ENCODE measurements around the gene BNIP1.
"Not testable (repeated sequence)": the region's sequence is repeated elsewhere in the genome, so short reads cannot be mapped to it uniquely, and the experiment has no call there.

Gene BNIP1

GRCh38 chr5:173144200-173145176 lies at the start of gene BNIP1:
BNIP1 (plus strand) TSS chr5:173144531; CDS start chr5:173144546, 15 bp downstream.
- DNase-seq: peak; percentile 99

GRCh38 chr5:173098787-173099186 lies 45.5 kb upstream of the BNIP1 start:
- no peak for DNase-seq

GRCh38 chr5:173099461-173099860 lies 44.9 kb upstream of the BNIP1 start:
- no peak for DNase-seq

- DNase-seq: no peak
Observed at GRCh38 chr5:173101245-173101644, 43.1 kb upstream of the BNIP1 start.

- DNase-seq: no peak
Observed at GRCh38 chr5:173103411-173103810, 40.9 kb upstream of the BNIP1 start.

- DNase-seq: no peak
Observed at GRCh38 chr5:173108914-173109313, 35.4 kb upstream of the BNIP1 start.

GRCh38 chr5:173114536-173114935 lies 29.8 kb upstream of the BNIP1 start:
- no peak for DNase-seq

GRCh38 chr5:173119719-173120118 lies 24.6 kb upstream of the BNIP1 start:
- no peak for DNase-seq

GRCh38 chr5:173123416-173123815 lies 20.9 kb upstream of the BNIP1 start:
- DNase-seq: no peak

- DNase-seq: not testable (repeated sequence)
Observed at GRCh38 chr5:173132166-173132565, 12.2 kb upstream of the BNIP1 start.

- DNase-seq: no peak
Observed at GRCh38 chr5:173138707-173139106, 5.6 kb upstream of the BNIP1 start.

- no peak for DNase-seq
Observed at GRCh38 chr5:173139631-173140030, 4.7 kb upstream of the BNIP1 start.

- no peak for DNase-seq
Observed at GRCh38 chr5:173140769-173141168, 3.6 kb upstream of the BNIP1 start.

GRCh38 chr5:173143567-173143966 lies 764 bp upstream of the BNIP1 start:
- DNase-seq: no peak

GRCh38 chr5:173148354-173148753 lies 4.0 kb downstream of the BNIP1 start:
- no peak for DNase-seq

GRCh38 chr5:173152547-173152946 lies 8.2 kb downstream of the BNIP1 start:
- DNase-seq: no peak

GRCh38 chr5:173153842-173154241 lies 9.5 kb downstream of the BNIP1 start:
- no peak for DNase-seq

- DNase-seq: not testable (repeated sequence)
Observed at GRCh38 chr5:173154619-173155018, 10.3 kb downstream of the BNIP1 start.

GRCh38 chr5:173155912-173156311 lies 11.6 kb downstream of the BNIP1 start:
- no peak for DNase-seq

- DNase-seq: no peak
Observed at GRCh38 chr5:173158366-173158765, 14.0 kb downstream of the BNIP1 start.

- no peak for DNase-seq
Observed at GRCh38 chr5:173159256-173159655, 14.9 kb downstream of the BNIP1 start.

GRCh38 chr5:173161148-173161547 lies 16.8 kb downstream of the BNIP1 start:
- no peak for DNase-seq

- DNase-seq: no peak
Observed at GRCh38 chr5:173163219-173163618, 18.9 kb downstream of the BNIP1 start.

- DNase-seq: no peak
Observed at GRCh38 chr5:173165177-173166016, 21.1 kb downstream of the BNIP1 start.
